Vagina (tissue), 2 donors: ENCODE data around the gene CHMP1B.

ENCODE experiments used
- CTCF ChIP-seq, 3 experiments: fragments of 450-650 bp in 2 of 3; fragments of 200-600 bp in 1 of 3; sonication (generic) in 1 of 3; IDR thresholded peaks; one replicate each; pipeline ENCODE4 v1.5.1; 2017 to 2019; ENCODE audit warnings: antibody characterized with exemption in 3 of 3, mild to moderate bottlenecking in 2 of 3, moderate library complexity in 2 of 3
- POLR2A ChIP-seq, 2 donors: fragments of 450-650 bp; IDR thresholded peaks; one replicate each; pipeline ENCODE4 v1.6.1; 2017; ENCODE audit warnings: antibody characterized with exemption in 2 of 2, mild to moderate bottlenecking in 2 of 2, moderate library complexity in 2 of 2
- POLR2AphosphoS5 ChIP-seq, 2 donors: sonication (generic); formaldehyde crosslinking; IDR thresholded peaks; one replicate each; pipeline ENCODE4 v1.9.0; 2017; ENCODE audit warnings: antibody characterized with exemption in 2 of 2, mild to moderate bottlenecking in 2 of 2, low read depth in 1 of 2; ENCODE audit not compliant: insufficient read depth in 1 of 2

- TF ChIP-seq POLR2AphosphoS5 (IDR thresholded peaks at IDR 0.05; ENCODE audit: insufficient read depth in 1 of 2, low read depth in 1 of 2), result peak; percentile 95 to 99
- peak; percentile 65 to 94 for TF ChIP-seq POLR2A (IDR thresholded peaks at IDR 0.05)
- no peak for TF ChIP-seq CTCF (IDR thresholded peaks at IDR 0.05)
Observed at GRCh38 chr18:11851146-11851805, at the start of gene CHMP1B.
